GM18502 (cell line): ENCODE data around the gene PLEKHA5.
"Not testable (repeated sequence)": the region's sequence is repeated elsewhere in the genome, so short reads cannot be mapped to it uniquely, and the experiment has no call there.

Experiments
- ATAC-seq: cut with Tn5 transposase; IDR thresholded peaks from one replicate; pipeline ENCODE4 v1.9.1; 2021; ENCODE audit warnings: mild to moderate bottlenecking; ENCODE audit not compliant: unreplicated experiment, poor library complexity

The PLEKHA5 gene

GRCh38 chr12:19390051-19390598 is 260.6 kb downstream of the PLEKHA5 start:
- ATAC-seq: no peak

DNA sequence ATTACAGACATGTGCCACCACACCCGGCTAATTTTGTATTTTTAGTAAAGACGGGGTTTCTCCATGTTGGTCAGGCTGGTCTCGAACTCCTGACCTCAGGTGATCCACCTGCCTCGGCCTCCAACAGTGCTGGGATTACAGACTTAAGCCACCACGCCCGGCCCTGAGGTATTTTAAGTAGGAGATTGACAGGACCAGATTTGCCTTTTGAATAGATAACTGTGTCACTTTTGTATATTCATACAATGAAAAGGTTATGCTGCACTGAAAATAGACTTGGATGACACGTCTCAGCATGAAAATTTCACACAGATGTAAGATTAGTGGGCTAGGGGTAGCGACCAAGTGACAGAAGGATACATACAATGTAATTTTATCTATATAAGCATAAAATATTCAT is 263.1 kb downstream of the PLEKHA5 start:
- not testable (repeated sequence) for ATAC-seq

- ATAC-seq: no peak
Measured at GRCh38 chr12:19394385-19394784, 264.9 kb downstream of the PLEKHA5 start.

DNA sequence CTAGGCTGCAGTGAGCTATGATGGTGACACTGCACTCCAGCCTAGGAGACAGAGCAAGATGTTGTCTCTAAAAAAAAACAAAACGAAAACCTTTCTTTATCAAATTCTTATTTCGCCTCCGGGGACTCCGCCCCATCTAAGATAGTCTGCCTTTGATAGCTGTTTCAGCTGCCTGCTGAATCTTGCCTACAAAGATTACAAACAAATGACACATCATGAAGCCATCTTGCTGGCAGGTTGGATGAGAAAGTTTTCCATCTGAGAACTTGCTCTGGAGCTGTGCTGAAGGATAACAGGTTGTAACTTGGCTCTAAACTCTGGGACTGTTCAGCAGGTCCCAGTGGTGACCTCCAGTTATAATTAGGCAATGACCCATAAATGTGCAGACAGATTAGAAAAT is 268.0 kb downstream of the PLEKHA5 start:
- no peak for ATAC-seq

DNA sequence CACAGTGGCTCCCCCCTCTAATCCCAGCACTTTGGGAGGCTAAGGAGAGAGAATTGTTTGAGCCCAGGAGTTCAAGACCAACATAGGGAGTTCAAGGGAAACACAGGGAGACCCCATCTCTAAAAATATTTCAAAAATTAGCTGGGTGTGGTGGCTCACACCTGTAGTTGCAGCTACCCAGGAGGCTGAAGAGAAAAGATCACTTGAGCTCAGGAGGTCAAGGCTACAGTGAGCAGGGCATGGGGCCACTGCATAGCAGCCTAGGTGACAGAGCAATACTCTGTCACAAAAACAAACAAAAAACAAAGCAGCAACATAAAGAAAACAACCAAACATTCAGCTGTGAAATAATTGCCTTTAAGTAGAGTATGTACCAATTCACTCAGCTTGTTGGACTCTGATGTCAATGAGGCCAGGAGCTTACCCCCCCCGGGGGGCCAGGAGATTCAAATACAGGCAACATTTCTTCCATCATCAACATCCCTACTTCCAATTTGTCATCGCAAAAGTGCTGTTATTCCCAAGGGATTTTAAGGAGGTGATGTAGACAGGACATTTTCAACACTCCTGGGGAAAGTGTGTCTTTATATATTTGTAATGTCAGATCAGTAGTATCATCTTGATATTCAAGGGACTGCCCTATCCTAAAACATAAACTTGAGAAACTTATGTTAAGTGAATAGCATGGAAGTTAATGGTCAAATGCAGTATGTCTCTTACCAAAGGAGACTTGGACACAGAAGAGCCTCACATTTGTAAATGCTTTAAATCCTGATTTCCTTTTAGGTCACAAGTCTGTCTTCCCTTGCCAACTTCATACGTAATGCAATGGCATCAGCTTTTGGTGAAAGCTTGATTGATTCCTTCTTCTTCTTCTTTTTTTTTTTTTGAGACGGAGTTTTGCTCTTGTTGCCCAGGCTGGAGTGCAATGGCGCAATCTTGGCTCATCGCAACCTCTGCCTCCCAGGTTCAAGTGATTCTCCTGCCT is 269.1 kb downstream of the PLEKHA5 start:
- no peak for ATAC-seq

GRCh38 chr12:19400649-19401285 is 271.2 kb downstream of the PLEKHA5 start:
- not testable (repeated sequence) for ATAC-seq

DNA sequence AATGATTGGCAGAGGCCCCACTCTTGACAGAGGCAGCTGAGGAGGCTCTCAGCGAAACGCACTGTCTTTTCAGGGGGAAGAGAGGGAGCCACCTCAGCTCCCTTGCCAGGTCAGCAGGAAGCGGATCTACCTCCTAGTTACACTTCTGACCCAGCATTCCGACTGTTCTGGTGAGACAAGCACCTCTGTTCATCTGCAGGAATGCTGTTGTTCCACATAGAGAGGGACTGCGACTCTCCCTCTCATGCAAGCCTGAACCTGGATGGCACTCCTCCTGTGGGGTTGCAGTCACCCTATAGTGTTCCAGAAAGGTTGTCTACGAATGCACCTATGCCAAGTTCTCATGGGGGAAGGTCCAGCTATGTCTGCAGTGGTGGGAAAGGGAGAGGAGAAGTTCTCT is 272.7 kb downstream of the PLEKHA5 start:
- no peak for ATAC-seq

DNA sequence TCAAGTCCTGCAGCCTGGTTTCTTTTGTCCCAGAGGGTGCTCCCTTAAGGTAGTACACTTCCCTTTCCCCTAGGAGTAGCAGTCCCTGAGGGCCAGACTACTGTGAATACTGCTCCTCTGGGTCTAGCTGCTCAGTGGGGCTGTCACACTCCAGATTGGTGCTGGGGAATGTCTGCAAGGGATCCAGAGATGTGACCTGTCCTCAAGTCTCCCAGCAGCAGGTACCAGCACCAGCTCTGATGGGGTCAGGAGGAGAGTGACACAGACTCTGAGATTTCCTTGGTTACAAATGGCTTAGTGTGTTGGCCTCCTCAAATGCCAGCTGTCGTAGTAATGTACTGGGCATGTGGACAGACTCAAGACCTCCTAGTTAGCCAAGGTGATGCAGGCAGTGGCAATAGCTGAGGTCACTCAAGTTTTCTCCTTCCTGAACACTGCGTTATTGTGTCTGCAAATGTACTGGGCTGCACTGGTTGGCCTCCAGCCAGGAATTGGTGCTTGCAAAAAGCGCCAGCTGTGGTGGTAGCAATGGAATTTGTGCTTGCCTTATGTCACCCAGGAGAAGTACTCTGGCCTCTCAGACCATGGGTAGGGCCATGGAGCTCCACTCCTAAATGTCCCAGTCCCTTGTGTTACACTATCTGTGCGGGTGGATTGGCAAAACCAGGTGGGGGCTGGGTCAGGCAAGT is 273.4 kb downstream of the PLEKHA5 start:
- ATAC-seq: no peak

GRCh38 chr12:19404242-19404880 is 274.8 kb downstream of the PLEKHA5 start:
- ATAC-seq: no peak

GRCh38 chr12:19409376-19409775 is 279.8 kb downstream of the PLEKHA5 start:
- ATAC-seq: no peak

- ATAC-seq: no peak
Measured at GRCh38 chr12:19410211-19410610, 280.7 kb downstream of the PLEKHA5 start.

DNA sequence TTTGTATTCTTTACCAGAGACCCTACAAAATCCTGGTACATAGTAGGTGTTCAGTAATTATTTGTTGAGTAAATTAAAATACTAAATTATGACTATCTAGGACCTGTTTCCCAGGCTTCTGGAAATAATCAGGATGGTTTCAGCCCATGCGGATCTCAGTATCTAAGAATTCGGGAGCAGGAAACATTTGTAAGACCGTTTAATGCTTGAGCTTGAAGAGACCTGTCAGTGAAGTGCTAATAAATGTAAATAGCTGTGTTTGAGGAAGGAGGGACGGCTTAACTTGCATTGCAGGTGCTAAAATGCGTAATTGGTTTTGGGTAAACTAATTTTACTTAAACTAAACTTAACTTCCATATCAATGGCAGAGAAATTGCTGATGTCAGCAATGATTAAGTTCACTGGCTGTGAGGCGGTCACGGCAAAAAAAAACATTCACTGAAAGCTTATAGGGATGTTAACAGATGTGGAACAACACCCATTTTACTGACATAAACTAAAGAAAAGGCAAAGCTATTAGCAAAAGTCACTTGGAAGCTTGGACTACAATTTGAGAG is 281.2 kb downstream of the PLEKHA5 start:
- no peak for ATAC-seq

DNA sequence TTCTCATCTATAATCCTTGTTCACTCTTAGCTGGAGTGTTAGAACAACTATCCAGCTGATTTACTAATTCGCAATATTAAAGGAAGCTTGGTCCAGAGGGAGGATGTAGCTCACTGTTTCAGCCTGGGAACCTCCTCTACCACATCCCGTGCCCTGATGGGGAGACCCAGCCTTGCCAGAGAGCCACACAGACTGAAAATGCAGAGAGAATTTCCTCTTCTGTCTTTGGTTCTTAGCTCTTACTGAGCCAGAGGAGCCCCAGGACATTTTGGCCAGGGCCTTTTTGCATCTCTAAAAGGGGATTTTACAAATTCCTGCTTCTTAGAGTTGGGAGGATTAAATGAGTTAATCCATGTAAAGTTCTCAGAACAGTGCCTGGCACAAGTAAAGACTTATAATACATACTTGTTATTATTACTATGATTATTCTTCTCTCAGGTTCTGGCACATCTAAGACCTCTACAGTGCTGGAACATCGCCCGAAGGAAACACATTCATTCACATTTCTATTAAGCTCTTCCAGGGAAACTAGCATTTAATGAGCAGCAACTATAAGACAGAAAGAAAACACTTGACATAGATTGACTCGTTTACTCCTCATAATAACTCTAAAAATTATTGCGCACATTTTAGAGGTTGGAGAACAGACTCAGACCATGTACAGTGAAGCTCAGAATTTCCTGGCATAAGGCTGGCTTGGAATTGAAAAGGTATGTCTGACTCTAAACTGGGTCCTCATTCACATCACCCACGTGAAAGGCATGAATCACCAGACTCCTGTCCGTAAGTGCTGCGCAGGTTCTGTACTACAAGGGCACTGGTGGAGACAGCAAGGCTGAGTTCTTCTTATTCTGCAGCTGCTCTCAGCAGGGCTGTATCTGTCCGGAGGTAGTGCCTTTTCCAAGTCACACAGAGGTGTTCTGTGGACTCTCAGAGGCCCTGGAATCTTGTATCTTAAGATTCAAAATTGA is 282.0 kb downstream of the PLEKHA5 start:
- ATAC-seq: no peak

DNA sequence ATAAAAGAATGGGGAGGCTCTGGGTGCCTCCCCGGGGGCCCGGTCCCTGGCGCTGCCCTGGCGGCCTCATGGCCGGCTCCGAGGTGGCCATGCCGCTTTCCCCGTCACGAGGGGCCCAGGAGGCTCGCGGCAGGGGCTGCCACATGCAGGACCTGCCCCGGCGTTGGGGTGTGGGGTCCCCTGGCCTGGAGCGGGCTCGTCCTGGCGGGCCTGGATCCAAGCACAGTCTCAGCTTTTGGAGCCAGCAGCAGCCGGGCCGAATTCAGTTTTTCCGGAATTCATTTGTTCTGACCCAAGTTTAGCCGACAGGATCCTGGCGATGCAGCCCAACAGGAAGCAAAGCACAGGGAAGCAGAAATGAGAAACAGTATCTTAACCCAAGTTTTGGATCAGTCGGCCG is 283.3 kb downstream of the PLEKHA5 start:
- no peak for ATAC-seq

DNA sequence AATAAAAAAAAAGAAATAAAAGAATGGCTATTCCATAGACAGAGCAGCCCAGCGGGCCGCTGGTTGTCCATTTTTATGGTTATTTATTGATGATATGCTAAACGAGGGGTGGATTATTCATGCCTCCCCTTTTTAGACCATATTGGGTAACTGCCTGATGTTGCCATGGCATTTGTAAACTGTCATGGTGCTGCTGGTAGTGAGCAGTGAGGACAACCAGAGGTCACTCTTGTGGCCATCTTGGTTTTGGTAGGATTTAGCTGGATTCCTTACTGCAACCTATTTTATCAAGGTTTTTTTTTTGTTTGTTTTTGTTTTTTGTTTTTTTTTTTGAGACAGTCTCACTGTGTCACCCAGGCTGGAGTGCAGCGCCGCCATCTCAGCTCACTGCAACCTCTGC is 284.0 kb downstream of the PLEKHA5 start:
- ATAC-seq: not testable (repeated sequence)

DNA sequence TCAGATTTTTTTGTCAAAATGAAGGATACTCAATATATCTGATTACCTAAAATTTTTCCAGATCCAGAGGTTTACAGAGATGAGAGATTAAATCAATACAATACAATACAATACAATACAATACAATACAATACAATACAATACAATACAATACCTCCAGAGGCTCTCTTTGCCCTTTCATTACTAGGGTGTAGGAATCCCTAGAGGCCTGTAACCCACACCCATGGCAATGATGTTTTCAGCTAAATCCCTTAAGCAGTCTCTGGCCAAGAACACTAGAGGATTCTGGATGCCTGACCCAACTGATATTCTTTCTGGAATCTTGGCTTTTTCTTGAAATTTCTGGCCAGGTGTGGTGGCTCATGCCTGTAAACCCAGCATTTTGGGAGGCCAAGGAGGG is 286.0 kb downstream of the PLEKHA5 start:
- ATAC-seq: no peak

DNA sequence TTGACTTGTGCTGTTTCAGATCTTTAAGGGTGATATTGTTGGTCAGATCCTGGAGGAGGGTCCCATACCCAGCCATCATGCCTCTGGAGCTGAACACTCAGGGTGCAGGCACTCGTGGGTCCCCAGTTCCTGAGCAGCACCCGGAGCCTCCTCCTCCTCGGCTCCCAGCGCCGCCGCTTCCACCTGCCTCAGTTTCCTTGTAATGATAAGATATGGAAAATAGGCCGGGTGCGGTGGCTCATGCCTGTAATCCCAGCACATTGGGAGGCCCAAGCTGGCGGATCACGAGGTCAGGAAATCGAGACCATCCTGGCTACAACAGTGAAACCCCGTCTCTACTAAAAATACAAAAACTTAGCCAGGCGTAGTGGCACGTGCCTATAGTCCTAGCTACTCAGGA is 289.6 kb downstream of the PLEKHA5 start:
- ATAC-seq: no peak

GRCh38 chr12:19421503-19422282 is 292.2 kb downstream of the PLEKHA5 start:
- no peak for ATAC-seq
